SK-N-SH (cell line): ENCODE data around the gene CCNL1.

Source experiments
- EP300 ChIP-seq, 2 experiments: IDR thresholded peaks; 2 replicates each; pipeline versions ENCODE4 v1.4.0 to v1.6.1; 2012; ENCODE audit warnings: borderline replicate concordance in 1 of 2, low read depth in 1 of 2, low read length in 1 of 2
- NRF1 ChIP-seq: IDR thresholded peaks from 2 replicates; pipeline ENCODE4 v1.6.1; 2012; ENCODE audit warnings: low read depth, mild to moderate bottlenecking, low read length
- POLR2AphosphoS5 ChIP-seq: IDR thresholded peaks from 2 replicates; pipeline ENCODE4 v1.6.1; 2012; ENCODE audit warnings: low read depth, low read length
- SIN3A ChIP-seq: IDR thresholded peaks from 2 replicates; pipeline ENCODE4 v1.6.1; 2012; ENCODE audit warnings: low read depth, mild to moderate bottlenecking, low read length, moderate library complexity, borderline replicate concordance
- TAF1 ChIP-seq: IDR thresholded peaks from 2 replicates; pipeline ENCODE4 v1.6.1; 2012; ENCODE audit warnings: low read depth, mild to moderate bottlenecking, low read length, moderate library complexity, borderline replicate concordance
- TF ChIP-seq, protein P1 (sequence below): fragments of 200-600 bp; sonication (generic); IDR thresholded peaks from 2 replicates; pipeline ENCODE4 v1.6.1; 2017; ENCODE audit warnings: antibody characterized with exemption, mild to moderate bottlenecking, moderate library complexity
- TF ChIP-seq, protein P2 (sequence below): fragments of 150-350 bp; IDR thresholded peaks from 2 replicates; pipeline ENCODE4 v1.6.1; 2016; ENCODE audit warnings: mild to moderate bottlenecking, low read depth, low read length
- TF ChIP-seq, protein P3 (sequence below): IDR thresholded peaks from 2 replicates; pipeline ENCODE4 v1.4.0; 2012; ENCODE audit warnings: low read depth
- TF ChIP-seq, protein P4 (sequence below): IDR thresholded peaks from 2 replicates; pipeline ENCODE4 v1.6.1; 2012; ENCODE audit warnings: mild to moderate bottlenecking, low read depth, low read length, moderate library complexity

DNA sequence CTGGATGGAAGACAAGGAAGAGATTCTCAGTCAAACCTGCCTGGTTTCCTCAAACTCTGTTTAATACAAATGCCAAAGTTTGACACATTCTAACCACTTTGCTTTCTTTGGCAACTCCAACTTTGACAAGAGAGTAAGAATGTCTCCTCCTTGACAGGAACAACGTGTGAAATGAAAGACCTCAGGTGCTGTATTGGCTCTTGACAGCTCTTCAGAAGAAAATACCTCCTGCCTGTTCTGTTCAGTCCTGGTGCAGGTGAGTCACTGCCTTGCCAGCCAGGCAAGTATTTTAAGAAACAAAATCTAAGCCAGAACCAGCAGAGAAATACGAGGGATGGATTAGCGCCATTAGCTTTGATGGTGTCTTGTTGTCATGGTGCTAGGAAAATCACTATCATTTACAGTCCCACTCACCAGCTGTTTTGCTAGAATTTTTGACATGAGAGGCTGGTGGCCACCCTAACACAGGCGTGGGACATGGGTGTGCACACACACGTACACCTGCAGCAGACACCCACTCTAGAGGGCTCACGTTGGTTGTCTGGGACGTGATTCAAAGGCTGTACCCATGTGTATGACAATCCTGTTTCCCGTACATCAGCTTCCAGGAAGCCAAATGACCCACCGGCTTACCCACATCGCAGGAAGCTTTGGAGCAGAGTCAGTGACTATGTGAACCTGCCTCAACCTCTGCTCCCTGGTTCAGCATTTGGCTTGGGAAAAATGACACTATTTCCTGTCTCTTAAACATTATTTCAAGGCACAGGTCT lies 60.4 kb downstream of the CCNL1 start:
- TF ChIP-seq, protein P1, sequence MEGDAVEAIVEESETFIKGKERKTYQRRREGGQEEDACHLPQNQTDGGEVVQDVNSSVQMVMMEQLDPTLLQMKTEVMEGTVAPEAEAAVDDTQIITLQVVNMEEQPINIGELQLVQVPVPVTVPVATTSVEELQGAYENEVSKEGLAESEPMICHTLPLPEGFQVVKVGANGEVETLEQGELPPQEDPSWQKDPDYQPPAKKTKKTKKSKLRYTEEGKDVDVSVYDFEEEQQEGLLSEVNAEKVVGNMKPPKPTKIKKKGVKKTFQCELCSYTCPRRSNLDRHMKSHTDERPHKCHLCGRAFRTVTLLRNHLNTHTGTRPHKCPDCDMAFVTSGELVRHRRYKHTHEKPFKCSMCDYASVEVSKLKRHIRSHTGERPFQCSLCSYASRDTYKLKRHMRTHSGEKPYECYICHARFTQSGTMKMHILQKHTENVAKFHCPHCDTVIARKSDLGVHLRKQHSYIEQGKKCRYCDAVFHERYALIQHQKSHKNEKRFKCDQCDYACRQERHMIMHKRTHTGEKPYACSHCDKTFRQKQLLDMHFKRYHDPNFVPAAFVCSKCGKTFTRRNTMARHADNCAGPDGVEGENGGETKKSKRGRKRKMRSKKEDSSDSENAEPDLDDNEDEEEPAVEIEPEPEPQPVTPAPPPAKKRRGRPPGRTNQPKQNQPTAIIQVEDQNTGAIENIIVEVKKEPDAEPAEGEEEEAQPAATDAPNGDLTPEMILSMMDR: no peak
- TF ChIP-seq, protein P2, sequence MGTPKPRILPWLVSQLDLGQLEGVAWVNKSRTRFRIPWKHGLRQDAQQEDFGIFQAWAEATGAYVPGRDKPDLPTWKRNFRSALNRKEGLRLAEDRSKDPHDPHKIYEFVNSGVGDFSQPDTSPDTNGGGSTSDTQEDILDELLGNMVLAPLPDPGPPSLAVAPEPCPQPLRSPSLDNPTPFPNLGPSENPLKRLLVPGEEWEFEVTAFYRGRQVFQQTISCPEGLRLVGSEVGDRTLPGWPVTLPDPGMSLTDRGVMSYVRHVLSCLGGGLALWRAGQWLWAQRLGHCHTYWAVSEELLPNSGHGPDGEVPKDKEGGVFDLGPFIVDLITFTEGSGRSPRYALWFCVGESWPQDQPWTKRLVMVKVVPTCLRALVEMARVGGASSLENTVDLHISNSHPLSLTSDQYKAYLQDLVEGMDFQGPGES: no peak
- no peak for TF ChIP-seq POLR2AphosphoS5
- TF ChIP-seq, protein P3, sequence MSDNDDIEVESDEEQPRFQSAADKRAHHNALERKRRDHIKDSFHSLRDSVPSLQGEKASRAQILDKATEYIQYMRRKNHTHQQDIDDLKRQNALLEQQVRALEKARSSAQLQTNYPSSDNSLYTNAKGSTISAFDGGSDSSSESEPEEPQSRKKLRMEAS: no peak
- no peak for TF ChIP-seq TAF1
- no peak for TF ChIP-seq EP300 (IDR thresholded peaks at IDR 0.05; ENCODE audit: borderline replicate concordance in 1 of 2, low read depth in 1 of 2, low read length in 1 of 2)
- TF ChIP-seq NRF1: no peak
- TF ChIP-seq, protein P4, sequence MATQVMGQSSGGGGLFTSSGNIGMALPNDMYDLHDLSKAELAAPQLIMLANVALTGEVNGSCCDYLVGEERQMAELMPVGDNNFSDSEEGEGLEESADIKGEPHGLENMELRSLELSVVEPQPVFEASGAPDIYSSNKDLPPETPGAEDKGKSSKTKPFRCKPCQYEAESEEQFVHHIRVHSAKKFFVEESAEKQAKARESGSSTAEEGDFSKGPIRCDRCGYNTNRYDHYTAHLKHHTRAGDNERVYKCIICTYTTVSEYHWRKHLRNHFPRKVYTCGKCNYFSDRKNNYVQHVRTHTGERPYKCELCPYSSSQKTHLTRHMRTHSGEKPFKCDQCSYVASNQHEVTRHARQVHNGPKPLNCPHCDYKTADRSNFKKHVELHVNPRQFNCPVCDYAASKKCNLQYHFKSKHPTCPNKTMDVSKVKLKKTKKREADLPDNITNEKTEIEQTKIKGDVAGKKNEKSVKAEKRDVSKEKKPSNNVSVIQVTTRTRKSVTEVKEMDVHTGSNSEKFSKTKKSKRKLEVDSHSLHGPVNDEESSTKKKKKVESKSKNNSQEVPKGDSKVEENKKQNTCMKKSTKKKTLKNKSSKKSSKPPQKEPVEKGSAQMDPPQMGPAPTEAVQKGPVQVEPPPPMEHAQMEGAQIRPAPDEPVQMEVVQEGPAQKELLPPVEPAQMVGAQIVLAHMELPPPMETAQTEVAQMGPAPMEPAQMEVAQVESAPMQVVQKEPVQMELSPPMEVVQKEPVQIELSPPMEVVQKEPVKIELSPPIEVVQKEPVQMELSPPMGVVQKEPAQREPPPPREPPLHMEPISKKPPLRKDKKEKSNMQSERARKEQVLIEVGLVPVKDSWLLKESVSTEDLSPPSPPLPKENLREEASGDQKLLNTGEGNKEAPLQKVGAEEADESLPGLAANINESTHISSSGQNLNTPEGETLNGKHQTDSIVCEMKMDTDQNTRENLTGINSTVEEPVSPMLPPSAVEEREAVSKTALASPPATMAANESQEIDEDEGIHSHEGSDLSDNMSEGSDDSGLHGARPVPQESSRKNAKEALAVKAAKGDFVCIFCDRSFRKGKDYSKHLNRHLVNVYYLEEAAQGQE: no peak
- TF ChIP-seq SIN3A: no peak
